ENCODE data around the gene TLR2. TPM values are rescaled to one million over a fixed set of nuclear protein-coding genes. Genes with fewer than 3 reads are reported as not detected.
"Not testable (repeated sequence)": the region's sequence is repeated elsewhere in the genome, so short reads cannot be mapped to it uniquely, and the experiment has no call there.

The TLR2 gene
- total RNA-seq, 1 experiment from 2014 or later = 0.23 TPM

DNA sequence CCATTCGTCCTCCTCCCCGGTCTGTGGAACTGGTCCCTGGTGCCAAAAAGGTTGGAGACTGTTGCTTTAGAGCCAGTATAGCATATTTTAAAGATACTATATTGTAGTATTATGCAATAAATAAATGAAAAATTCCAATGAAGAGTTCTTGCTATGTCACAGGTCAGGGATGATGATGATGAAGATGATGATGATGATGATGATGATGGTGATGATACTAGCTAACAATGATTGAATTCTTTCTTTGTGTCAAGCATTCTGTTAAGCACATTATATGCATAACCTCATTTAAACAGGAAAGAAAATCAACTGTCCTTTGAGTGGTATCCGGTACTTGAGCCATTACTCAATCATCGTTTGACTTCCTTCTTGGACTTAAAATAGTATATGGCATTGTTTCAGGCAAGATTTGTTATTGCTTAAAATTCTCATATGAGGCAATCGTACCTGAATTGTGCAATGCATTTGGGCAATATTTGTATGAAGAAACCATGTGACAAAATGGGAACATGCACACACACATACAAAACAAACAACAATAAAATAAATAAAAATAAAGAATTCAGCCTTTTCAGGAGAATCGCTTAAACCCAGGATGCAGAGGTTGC is 22.8 kb upstream of the TLR2 start:
- TF ChIP-seq, protein P1, sequence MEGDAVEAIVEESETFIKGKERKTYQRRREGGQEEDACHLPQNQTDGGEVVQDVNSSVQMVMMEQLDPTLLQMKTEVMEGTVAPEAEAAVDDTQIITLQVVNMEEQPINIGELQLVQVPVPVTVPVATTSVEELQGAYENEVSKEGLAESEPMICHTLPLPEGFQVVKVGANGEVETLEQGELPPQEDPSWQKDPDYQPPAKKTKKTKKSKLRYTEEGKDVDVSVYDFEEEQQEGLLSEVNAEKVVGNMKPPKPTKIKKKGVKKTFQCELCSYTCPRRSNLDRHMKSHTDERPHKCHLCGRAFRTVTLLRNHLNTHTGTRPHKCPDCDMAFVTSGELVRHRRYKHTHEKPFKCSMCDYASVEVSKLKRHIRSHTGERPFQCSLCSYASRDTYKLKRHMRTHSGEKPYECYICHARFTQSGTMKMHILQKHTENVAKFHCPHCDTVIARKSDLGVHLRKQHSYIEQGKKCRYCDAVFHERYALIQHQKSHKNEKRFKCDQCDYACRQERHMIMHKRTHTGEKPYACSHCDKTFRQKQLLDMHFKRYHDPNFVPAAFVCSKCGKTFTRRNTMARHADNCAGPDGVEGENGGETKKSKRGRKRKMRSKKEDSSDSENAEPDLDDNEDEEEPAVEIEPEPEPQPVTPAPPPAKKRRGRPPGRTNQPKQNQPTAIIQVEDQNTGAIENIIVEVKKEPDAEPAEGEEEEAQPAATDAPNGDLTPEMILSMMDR (IDR thresholded peaks at IDR 0.05; ENCODE audit: unreplicated experiment) = no peak

DNA sequence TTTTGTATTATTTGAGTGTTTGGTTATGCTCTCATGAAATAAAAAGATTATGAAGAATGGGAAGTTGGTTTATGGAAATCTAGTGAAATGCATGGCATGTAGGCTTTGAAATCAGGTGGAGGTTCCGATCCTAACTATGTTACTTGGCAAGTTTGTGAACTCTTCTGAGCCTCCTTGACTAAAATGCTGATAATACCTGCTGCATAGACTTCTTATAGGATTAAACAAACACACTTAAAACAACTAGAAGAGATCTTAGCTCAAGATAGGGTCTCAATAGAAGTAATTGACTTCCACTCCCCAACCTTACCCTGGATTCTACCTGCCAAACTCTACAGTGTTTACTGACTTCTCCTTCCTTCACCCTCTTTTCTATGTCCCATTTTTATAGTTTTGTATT is 22.2 kb upstream of the TLR2 start:
- TF ChIP-seq, protein P1 (IDR thresholded peaks at IDR 0.05; ENCODE audit: unreplicated experiment) = no peak
- Mint-ChIP-seq H3K4me3 (ENCODE audit: unreplicated experiment) (no peak overlapping the region), H3K27ac (ENCODE audit: low read depth, unreplicated experiment) (no peak overlapping the region), H3K27me3 (ENCODE audit: insufficient read depth, unreplicated experiment) (no peaks in the 10 kb centered on the region), H3K4me1 (ENCODE audit: insufficient read depth, unreplicated experiment) (peaks cover 13% of the 10 kb centered on the region), H3K36me3 (ENCODE audit: insufficient read depth, unreplicated experiment) (no peaks in the 10 kb centered on the region), H3K9me3 (ENCODE audit: unreplicated experiment) (peaks cover 14% of the 10 kb centered on the region)
- POLR2A ChIA-PET = interaction anchor here (1.0 kb wide), 1 partner anchor 15 kb away, joined by 4 read pairs; no protein-coding TSS in a partner anchor
- intact Hi-C loops (cut with micrococcal nuclease) = no loop called here
- DNase-seq (ENCODE audit: unreplicated experiment) = no peak
- CTCF ChIA-PET = interaction anchor here (0.7 kb wide), 1 partner anchor 715 kb away, joined by 3 read pairs; no protein-coding TSS in a partner anchor
- no TSS peak for BruUV-seq (replicated peaks)

More for the DNA sequence above, 22.8 kb upstream of the TLR2 start:
- ChIA-PET POLR2A (interaction anchor here (1.0 to 1.8 kb wide), 2 partner anchors 16 kb away, joined by 4 to 6 read pairs; no protein-coding TSS in a partner anchor), CTCF (interaction anchor here (0.5 kb wide), 1 partner anchor 28 kb away, joined by 4 read pairs; no protein-coding TSS in a partner anchor)
- Mint-ChIP-seq H3K4me3 (ENCODE audit: unreplicated experiment) (no peak overlapping the region), H3K27ac (ENCODE audit: low read depth, unreplicated experiment) (no peak overlapping the region), H3K36me3 (ENCODE audit: insufficient read depth, unreplicated experiment) (no peaks in the 10 kb centered on the region), H3K4me1 (ENCODE audit: insufficient read depth, unreplicated experiment) (peaks cover 17% of the 10 kb centered on the region), H3K27me3 (ENCODE audit: insufficient read depth, unreplicated experiment) (no peaks in the 10 kb centered on the region), H3K9me3 (ENCODE audit: unreplicated experiment) (peaks cover 14% of the 10 kb centered on the region)
- BruUV-seq (replicated peaks) = no TSS peak
- DNase-seq (ENCODE audit: unreplicated experiment) = peak; percentile 93
- intact Hi-C loops (cut with micrococcal nuclease) = no loop called here

GRCh38 chr4:153663667-153664066 is 20.4 kb upstream of the TLR2 start:
- H3K4me3 Mint-ChIP-seq (ENCODE audit: unreplicated experiment) = no peak overlapping the region
- DNase-seq (ENCODE audit: unreplicated experiment) = no peak
- BruUV-seq (replicated peaks) = no TSS peak
- peaks cover 14% of the 10 kb centered on the region for H3K9me3 Mint-ChIP-seq (ENCODE audit: unreplicated experiment)
- peaks cover 23% of the 10 kb centered on the region for H3K4me1 Mint-ChIP-seq (ENCODE audit: insufficient read depth, unreplicated experiment)
- TF ChIP-seq, protein P1 (IDR thresholded peaks at IDR 0.05; ENCODE audit: unreplicated experiment) = no peak
- H3K36me3 Mint-ChIP-seq (ENCODE audit: insufficient read depth, unreplicated experiment) = no peaks in the 10 kb centered on the region
- intact Hi-C loops (cut with micrococcal nuclease) = no loop called here
- CTCF ChIA-PET = interaction anchor here (2.4 kb wide), 1 partner anchor 86 kb away, joined by 13 read pairs; no protein-coding TSS in a partner anchor
- H3K27me3 Mint-ChIP-seq (ENCODE audit: insufficient read depth, unreplicated experiment) = no peaks in the 10 kb centered on the region
- no peak overlapping the region for H3K27ac Mint-ChIP-seq (ENCODE audit: low read depth, unreplicated experiment)
- POLR2A ChIA-PET = interaction anchor here (1.1 kb wide), 2 partner anchors 12 to 13 kb away, joined by 3 read pairs; no protein-coding TSS in a partner anchor

- H3K27ac Mint-ChIP-seq (ENCODE audit: low read depth, unreplicated experiment); POLR2A ChIA-PET; H3K4me3 Mint-ChIP-seq (ENCODE audit: unreplicated experiment); BruUV-seq (replicated peaks); H3K36me3 Mint-ChIP-seq (ENCODE audit: insufficient read depth, unreplicated experiment); H3K27me3 Mint-ChIP-seq (ENCODE audit: insufficient read depth, unreplicated experiment); DNase-seq (ENCODE audit: unreplicated experiment); intact Hi-C loops (cut with micrococcal nuclease): not testable (repeated sequence)
- CTCF ChIA-PET = interaction anchor here (0.6 kb wide), 1 partner anchor 248 kb away, joined by 6 read pairs; no protein-coding TSS in a partner anchor
- Mint-ChIP-seq H3K4me1 (ENCODE audit: insufficient read depth, unreplicated experiment) (peaks cover 23% of the 10 kb centered on the region), H3K9me3 (ENCODE audit: unreplicated experiment) (peaks cover 14% of the 10 kb centered on the region)
These were observed 17.6 kb upstream of the TLR2 start for GRCh38 chr4:153666505-153666904.
